Endothelial cell of umbilical vein (primary cell): Measurements from ENCODE around the gene TEK.
A peak's percentile ranks its signal among the peaks of the same experiment; 100 is the strongest.

Experiments used
- CTCF ChIP-seq, 2 donors: IDR thresholded peaks; 1 replicate in 1 of 2; 2 replicates in 1 of 2; pipeline ENCODE4 v1.5.1; 2011; ENCODE audit warnings: low read length in 2 of 2, mild to moderate bottlenecking in 2 of 2, moderate library complexity in 2 of 2, control low read depth in 1 of 2, inconsistent platforms in 1 of 2, low read depth in 1 of 2; ENCODE audit not compliant: insufficient read depth in 1 of 2; ENCODE audit errors: extremely low read depth in 1 of 2
- EZH2 ChIP-seq: IDR thresholded peaks from 2 replicates; pipeline ENCODE4 v1.6.1; 2012; ENCODE audit warnings: borderline replicate concordance, low read depth, mild to moderate bottlenecking, moderate library complexity, low read length, inconsistent platforms; ENCODE audit not compliant: severe bottlenecking
- FOS ChIP-seq: IDR thresholded peaks from 2 replicates; pipeline ENCODE4 v1.6.1; 2011; ENCODE audit warnings: mild to moderate bottlenecking, low read length, moderate library complexity, borderline replicate concordance; ENCODE audit not compliant: insufficient read depth
- GATA2 ChIP-seq: IDR thresholded peaks from 2 replicates; pipeline ENCODE4 v1.7.0; 2011; ENCODE audit warnings: low read depth, mild to moderate bottlenecking, moderate library complexity, mixed read lengths, low read length; ENCODE audit not compliant: insufficient read length, insufficient read depth
- JUN ChIP-seq: IDR thresholded peaks from 2 replicates; pipeline ENCODE4 v1.6.1; 2011; ENCODE audit warnings: borderline replicate concordance, low read depth; ENCODE audit not compliant: insufficient read length, insufficient read depth
- MAX ChIP-seq: IDR thresholded peaks from 2 replicates; pipeline ENCODE4 v1.6.1; 2011; ENCODE audit not compliant: insufficient read depth, insufficient read length
- MYC ChIP-seq: IDR thresholded peaks from one replicate; pipeline ENCODE4 v1.6.1; 2011; ENCODE audit warnings: mild to moderate bottlenecking, low read depth, low read length
- POLR2A ChIP-seq: IDR thresholded peaks from 2 replicates; pipeline ENCODE4 v1.6.1; 2012; ENCODE audit warnings: low read depth, mild to moderate bottlenecking, control low read depth, low read length
- POLR2AphosphoS5 ChIP-seq: IDR thresholded peaks from 2 replicates; pipeline ENCODE4 v1.6.1; 2012; ENCODE audit warnings: low read depth, mild to moderate bottlenecking, control low read depth, low read length, moderate library complexity; ENCODE audit not compliant: insufficient read depth

DNA sequence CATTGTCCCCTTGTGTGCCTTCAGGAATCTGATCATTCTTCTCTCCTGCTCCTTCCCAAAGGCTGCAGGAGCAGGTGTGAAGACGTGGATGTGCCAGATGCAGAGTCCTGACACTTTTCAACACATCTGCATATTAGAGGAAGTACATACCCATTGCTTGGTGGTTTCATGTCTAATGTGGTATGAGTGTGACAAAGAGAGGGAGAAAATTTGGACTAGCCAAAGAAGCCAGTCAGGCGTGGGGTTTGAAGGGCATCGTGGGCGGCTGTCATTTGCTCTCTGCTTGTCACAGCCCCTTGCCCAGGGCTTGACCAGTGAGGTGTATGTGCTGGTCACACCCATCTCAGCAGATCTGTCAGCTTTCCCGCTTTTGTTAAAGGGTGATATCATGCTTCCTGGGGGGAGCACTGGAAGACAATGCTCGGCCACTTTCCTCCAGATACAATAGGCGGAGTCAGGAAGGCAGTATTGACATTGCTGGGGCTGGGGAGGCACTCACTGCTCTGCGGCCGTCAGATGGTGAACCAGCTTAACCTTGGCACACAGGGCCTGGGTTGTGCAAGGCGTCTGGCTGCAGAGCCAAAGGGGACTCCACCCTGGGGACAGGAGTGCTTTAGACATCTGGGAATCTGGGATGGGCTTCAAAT, 8.6 kb downstream of the TEK start:
- TF ChIP-seq CTCF (IDR thresholded peaks at IDR 0.05; ENCODE audit: extremely low read depth in 1 of 2, insufficient read depth in 1 of 2, low read depth in 1 of 2, low read length in 2 of 2) (no peak), POLR2AphosphoS5 (peak; percentile 74), JUN (peak; percentile 92), POLR2A (peak; percentile 54), EZH2 (no peak), MAX (peak; percentile 18), GATA2 (peak; percentile 67), FOS (peak; percentile 73), MYC (no peak)
